ENCODE data around the gene SPATA31D1.
"Not testable (repeated sequence)": the region's sequence is repeated elsewhere in the genome, so short reads cannot be mapped to it uniquely, and the experiment has no call there.

SPATA31D1 gene

DNA sequence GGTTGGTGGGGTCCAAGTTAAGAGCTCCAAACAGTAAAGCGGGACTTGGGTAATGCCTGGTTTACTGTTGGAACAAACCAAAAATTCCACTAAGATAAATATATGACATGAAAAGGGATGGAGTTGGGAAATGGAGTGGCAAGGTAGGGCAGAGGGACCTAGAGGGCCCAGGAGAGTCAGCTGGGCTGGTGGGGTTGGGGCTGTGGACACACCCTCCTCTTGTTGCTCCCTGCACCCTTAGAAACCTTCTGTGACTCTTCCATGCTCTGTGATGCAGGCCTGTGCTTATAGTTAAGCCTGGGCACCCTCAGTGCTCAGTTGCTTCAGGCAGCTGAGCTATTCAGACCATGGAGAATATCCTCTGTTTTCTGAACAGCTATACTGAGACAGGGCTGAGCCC, at the start of gene SPATA31D1:
TSS of gene SPATA31D1 (plus strand) at position 301 of the 400 bp plus-strand sequence. CDS start at position 348, 47 bp downstream.
- H3K27ac ChIP-seq; DNase-seq (ENCODE audit: low read depth, low spot score): not testable (repeated sequence)

DNA sequence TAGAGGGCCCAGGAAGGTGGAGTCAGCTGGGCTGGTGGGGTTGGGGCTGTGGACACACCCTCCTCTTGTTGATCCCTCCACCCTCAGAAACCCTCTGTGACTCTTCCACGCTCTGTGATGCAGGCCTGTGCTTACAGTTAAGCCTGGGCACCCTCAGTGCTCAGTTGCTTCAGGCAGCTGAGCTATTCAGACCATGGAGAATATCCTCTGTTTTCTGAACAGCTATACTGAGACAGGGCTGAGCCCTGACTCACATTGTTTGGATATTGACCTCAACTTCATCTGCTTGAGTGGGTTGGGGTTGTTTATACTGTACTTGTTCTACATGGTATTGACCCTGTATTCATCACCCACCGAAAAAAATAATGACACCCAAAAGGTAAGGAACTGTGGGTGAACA, 45.2 kb upstream of the SPATA31D1 start, which contains the start of gene SPATA31D3:
TSS of gene SPATA31D3 (plus strand) at position 108 of the 400 bp plus-strand sequence. CDS start at position 194, 86 bp downstream.
- not testable (repeated sequence) for DNase-seq (ENCODE audit: low read depth, low spot score); H3K27ac ChIP-seq

DNA sequence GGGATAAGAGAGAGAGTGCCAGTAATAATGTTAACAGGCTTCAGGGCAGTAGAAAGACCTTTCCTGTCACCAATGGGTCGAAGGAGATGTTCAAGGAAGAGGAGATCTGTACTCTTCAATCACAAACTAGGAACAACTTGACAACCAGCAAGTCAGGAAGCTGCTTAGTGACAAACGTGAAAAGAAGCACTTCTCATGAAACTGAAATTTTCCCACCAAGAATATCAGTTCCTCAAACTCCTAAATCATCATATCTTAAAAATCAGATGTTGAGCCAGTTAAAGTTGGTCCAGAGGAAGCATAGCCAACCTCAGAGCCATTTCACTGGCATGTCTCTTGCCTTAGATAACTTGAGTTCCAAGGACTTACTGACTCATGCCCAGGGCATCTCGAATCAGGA, 39.9 kb upstream of the SPATA31D1 start:
- not testable (repeated sequence) for H3K27ac ChIP-seq

DNA sequence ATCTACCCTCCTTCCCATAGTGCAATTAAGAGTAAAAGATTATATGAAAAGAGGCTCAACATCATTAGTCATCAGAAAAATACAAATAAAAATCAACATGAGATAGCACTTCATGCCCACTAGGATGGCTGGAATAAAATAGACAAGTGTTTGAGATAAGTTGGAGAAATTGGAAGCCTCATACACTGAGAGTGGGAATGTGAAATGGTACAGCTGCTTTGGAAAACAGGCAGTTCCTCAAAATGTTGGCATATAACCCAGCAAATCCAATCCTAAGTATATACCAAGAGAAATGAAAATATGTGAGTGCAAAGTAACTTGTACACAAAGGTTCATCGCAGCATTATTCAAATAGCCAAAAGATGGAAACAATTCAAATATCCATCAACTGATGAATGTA, 35.5 kb upstream of the SPATA31D1 start:
- DNase-seq (ENCODE audit: low read depth, low spot score), result no peak
- H3K27ac ChIP-seq, result no peak overlapping the region

More for the DNA sequence above, 39.9 kb upstream of the SPATA31D1 start:
- not testable (repeated sequence) for DNase-seq (ENCODE audit: low read depth, low spot score)

DNA sequence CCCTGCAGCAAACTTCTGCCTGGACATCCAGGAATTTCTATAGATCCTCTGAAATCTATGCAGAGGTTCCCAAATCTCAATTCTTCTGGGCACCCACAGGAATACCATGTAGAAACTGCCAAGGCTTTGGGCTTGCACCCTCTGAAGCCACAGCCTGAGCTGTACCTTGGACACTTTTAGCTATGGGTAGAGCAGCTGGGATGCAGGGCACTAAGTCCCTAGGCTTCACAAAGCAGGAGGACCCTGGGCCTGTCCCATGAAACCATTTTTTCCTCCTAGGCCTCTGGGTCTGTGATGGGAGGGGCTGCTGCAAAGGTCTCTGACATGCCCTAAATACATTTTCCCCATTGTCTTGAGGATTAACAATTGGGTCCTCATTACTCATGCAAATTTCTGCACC, 32.9 kb upstream of the SPATA31D1 start:
- no peak overlapping the region for H3K27ac ChIP-seq
- no peak for DNase-seq (ENCODE audit: low read depth, low spot score)

DNA sequence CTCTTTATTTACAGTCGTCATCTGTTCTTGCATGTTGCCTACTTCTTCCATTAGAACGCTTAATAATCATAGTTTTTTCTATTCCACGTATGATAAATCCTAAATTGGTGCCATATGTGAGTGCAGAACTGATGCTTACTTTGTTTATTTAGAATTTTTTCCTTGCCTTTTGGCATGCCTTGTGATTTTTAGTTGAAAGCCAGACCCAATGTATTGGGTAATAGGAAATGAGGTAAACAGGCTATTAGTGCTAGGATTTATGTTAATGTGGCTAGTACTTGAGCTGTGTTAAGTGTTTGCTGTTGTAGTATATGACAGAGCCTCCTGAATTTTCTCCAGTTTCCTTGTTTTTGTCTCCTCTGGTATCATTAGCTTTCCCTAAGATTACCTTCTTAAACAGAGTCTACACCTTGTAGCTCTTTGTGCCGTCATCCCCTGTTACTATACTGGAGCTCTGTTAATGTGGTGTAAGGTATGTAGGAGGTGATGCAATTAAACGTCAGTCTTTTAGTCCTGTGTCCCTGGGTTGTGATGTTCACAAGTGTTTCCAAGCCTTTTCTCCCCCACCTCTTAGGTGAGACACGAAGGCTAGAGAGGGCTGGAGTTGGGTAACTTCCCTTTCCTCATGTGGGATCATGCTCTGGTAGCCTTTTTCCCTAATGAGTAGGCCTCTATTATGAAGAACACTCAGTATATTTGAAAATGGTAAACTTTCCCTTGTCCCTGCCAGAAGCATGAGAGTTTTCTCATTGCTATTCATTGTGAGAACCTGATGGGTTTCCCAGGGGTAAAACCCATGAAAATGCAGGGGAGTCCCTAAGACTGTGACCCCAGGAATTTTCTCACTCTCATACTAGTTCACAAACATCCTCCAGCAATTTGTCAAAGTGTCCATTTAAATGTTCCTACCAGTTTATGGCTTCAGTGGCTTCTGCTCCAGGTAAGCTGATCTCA, 24.1 kb upstream of the SPATA31D1 start:
- H3K27ac ChIP-seq, result no peak overlapping the region
- no peak for DNase-seq (ENCODE audit: low read depth, low spot score)

DNA sequence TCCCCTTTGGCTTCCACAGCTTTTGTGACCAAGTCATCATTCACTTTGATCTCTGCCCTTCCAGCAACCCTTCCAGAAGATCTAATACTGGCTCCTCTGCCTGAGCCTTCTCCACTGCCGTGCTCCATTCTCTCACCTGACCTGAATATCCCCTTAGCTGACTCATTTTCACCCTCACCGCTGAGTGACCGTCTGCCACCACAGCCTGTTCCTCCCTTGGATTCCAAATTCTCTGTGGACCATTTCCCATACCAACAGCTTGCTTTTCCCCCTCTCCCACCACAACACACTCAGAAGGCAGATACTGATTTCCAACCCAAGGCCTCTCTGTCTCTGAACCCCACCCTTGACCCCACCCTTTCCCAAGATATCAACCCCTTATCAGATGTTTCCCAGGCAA, 20.5 kb upstream of the SPATA31D1 start:
- DNase-seq (ENCODE audit: low read depth, low spot score), result no peak

DNA sequence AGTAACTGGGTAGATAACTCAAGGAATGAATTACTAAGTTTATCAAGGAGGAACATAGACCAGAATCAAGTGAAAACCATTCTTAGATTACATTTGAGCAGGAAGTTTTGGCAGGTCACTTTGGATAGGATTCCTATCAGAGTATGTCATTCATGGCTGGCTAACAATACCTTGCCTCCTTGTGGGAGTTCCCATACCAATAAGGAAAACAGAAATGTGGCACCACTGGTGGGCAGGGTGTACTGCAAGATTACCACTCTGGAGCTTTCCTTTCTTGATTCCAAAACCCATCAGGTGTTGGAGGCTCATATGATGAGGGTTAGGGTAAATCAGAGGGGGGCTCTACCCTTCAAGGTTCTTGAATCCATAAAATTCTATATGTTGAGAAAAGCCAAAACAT, 18.6 kb upstream of the SPATA31D1 start:
- DNase-seq (ENCODE audit: low read depth, low spot score), result no peak

More for the DNA sequence above, 20.5 kb upstream of the SPATA31D1 start:
- H3K27ac ChIP-seq, result no peak overlapping the region

DNA sequence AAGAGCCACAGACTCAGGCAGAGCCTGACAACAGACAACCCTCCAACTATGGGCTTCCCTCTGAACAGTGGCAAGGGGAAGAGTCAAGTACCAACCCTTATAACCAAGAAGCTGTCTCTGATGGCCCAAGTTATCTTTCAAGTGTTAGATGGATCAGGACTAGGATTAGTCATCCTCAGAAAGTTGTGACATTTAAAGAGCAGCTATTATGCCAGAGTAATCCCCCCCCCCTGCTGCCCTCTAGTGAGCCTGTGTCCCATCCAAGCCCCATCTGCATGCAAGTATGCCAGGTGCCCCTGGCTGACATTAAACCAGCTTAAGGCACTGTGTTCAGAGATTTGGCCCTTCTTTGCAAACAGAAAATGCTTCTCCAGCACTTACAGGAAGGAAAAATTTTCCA, 16.8 kb upstream of the SPATA31D1 start:
- H3K27ac ChIP-seq, result no peak overlapping the region
- DNase-seq (ENCODE audit: low read depth, low spot score), result no peak

More for the DNA sequence above, 18.6 kb upstream of the SPATA31D1 start:
- no peak overlapping the region for H3K27ac ChIP-seq

DNA sequence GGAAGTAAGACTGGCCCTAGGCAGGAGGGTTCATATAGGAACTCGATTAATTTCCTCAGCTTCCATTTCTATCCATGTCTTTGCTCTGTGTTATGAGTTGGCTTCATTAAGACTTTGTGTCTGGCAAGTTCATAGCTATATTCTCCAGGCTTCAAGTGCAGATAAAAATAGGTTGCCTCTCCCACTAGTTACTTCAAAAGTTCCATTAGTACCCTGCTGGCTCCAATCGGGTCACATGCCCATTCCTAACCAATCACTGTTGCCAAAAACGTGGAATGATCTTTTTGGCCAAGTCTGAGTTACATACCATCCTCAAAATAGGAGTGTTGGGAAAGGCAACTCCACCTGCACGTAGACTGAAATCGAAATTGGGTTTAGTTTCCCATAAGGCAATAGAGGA, 13.8 kb upstream of the SPATA31D1 start:
- H3K27ac ChIP-seq, result no peak overlapping the region
- no peak for DNase-seq (ENCODE audit: low read depth, low spot score)

DNA sequence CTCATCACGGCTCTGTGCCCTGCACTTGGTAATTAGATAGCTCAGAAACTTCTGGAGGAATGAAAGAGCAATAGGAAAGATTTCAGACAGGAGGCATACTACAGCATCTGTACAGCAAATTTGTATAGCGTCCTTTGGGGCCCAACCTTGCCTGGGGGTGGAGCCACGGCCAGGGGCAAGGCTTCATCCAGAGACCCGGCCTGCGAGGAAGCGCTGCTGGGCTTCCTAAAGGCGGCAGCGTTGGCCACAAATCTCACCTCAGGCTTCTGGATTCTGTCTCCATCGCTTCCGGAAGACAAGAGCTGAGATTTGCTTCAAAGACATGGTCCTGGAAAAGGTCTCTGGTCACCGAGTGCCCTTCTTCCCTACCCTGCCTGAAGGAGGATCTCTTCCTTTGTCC, 12.2 kb upstream of the SPATA31D1 start:
- no peak for DNase-seq (ENCODE audit: low read depth, low spot score)
- H3K27ac ChIP-seq, result no peak overlapping the region

DNA sequence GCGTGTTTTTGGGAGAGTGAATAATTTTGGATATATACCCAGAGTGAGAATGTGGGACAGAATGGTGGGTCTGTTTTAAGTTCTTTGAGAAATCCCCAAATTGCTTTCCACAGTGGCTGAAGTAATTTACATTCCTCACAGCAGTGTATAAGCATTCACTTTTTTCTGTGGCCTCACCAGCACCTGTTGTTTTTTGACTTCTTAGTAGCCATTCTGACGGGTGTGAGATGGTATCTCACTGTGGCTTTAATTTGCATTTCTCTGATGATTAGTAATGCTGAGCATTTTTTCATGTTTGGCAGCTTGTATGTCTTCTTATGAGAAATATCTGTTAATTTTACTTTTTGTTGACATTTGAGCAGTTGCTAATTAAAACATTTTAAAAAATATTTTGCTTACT, 9.4 kb upstream of the SPATA31D1 start:
- H3K27ac ChIP-seq, result no peak overlapping the region
- DNase-seq (ENCODE audit: low read depth, low spot score), result no peak

DNA sequence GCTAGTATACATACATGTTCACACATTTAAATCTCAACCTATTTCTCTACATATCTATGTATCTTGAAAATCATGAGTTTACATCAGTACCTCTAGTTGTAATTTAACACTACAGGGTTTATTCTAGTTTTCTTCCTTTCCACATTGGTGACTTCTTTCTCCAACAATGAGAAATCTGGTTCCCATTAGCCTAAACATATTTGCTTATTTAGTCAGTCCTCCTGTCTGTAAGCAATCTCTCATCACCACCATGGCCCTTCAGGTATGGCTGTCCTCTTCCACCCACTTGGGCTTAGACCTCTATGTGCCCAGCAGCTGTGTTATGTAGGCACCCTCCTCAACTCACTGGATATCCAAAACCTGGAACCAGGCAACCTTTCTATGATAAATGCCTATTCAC, 8.0 kb upstream of the SPATA31D1 start:
- no peak overlapping the region for H3K27ac ChIP-seq
- DNase-seq (ENCODE audit: low read depth, low spot score), result no peak

DNA sequence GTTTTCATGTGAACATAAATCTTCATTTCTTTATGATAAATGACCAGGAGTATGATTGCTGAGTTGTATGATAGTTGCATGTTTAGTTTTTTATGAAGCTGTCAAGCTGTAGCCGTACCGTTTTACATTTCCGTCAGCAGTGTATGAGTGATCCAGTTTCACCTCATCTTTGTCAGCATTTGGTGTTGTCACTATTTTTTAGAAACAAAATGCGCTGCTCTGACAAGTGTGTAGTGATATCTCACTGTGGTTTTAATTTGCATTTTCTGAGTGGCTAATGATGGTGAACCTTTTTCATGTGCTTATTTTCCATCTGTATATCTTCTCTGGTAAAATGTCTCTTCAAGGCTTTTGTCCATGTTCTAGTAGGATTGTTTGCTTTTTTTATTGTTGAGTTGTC, 6.7 kb upstream of the SPATA31D1 start:
- no peak for DNase-seq (ENCODE audit: low read depth, low spot score)
- H3K27ac ChIP-seq, result no peak overlapping the region

DNA sequence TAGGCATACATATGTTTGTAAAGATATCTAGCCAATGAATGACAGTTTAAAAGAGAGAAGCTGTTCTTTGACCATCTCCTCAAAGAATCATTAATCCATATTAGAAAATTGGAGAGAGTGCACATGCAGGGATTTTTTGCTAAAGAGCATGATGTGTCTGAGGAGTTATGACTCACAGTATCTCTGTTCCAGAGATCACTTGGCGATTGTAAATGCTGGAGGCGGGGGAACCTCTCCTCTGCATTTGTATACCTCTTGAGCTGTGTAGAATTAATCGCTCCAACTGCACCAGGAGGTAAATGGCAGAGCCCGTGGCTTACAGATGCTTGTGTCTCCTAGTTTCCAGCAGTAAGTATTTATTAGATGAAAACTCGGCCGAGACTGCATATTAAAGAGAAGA, 3.6 kb upstream of the SPATA31D1 start:
- no peak for DNase-seq (ENCODE audit: low read depth, low spot score)
- H3K27ac ChIP-seq, result no peak overlapping the region

DNA sequence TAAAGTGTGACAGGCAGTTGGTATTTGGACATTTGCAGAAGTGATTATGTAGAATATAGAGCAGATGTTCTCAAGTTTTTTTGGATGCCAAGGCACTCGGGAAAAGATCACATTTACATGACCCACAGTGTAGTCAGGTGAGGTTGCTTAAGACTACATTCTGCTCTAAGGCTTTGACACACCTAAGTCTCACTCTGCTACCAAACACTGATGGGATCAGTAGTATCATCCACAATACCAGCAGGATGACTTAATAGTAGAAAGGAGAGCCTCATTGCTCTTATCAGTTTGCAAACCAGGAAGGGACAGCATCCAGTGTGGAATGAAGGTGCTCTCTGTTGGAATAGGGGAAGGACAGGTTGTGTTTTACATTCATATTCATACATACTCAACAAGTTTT, 2.5 kb upstream of the SPATA31D1 start:
- H3K27ac ChIP-seq, result no peak overlapping the region
- DNase-seq (ENCODE audit: low read depth, low spot score), result no peak

DNA sequence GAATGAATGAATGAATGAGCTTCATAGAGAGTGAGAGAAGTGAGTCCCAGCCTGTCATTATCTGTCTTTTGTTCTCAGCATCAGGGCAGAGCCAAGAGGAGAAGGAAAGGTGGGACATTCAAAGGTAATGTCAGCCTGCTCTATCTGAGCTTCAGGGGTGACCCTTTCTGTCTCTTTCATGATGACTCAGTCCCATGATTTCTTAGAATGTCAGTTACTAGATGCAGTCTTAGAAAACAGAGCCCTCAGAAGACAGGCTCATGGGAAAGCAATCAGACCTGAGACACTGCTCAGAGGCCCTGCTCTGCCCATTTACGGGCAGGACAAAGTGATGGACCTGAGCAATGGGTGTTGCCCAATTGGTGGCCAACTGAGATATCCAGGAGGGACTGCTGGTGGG, 1.1 kb downstream of the SPATA31D1 start:
- H3K27ac ChIP-seq, result no peak overlapping the region
- DNase-seq (ENCODE audit: low read depth, low spot score), result no peak

DNA sequence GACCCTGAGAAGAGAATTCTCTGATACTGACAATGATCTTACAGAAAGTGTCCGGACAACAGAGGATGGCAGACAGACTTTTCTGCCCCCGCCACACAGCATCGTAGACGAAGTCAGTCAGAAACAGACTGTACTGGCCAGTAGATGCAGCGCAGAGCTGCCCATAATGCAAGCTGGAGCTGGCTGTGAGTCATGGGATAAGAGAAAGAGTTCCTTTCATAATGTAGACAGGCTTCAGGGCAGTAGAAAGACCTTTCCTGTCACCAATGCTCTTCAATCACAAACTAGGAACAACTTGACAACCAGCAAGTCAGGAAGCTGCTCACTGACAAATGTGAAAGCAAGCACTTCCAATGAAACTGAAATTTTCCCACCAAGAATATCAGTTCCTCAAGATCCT, 5.1 kb downstream of the SPATA31D1 start:
- H3K27ac ChIP-seq, result no peak overlapping the region
- DNase-seq (ENCODE audit: low read depth, low spot score), result no peak

DNA sequence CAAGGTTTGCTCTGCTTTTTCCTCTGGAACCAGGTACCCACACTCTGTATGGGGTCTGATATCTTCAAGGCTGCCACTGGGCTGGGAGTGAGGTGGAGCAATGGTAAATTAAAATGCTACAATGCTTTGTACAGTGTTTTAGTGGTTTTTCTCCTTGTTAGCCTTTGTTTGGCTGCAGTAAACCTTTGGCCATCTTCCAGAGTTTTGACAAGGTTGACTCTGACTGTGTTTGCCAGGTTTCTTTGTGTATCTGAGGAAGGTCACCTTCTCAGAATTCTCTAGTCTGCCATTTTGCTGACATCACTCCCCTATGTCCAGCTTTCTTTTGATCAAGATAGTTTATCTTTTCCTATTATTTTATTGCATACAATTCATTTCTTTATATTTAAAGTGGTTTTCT, 11.2 kb downstream of the SPATA31D1 start:
- H3K27ac ChIP-seq, result no peak overlapping the region
- DNase-seq (ENCODE audit: low read depth, low spot score), result no peak

DNA sequence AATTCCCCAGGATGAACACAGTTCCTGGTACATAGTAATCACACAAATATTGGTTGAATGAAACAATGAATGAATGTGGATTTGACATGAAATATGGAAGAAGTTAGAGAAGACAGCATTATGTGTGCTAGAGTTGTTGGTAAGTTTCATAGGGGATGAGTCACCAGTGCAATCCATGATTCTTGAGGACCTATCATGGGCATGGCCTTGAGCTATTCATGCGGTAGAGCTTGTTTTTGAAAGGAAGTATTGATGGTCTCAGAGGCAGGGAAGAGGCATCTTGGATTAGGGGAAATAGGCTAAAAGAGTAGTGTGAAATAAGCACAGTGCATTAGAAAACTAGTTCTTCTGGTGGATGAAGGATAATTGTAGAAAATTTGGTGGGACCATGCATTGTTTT, 22.1 kb downstream of the SPATA31D1 start:
- no peak overlapping the region for H3K27ac ChIP-seq
- no peak for DNase-seq (ENCODE audit: low read depth, low spot score)

DNA sequence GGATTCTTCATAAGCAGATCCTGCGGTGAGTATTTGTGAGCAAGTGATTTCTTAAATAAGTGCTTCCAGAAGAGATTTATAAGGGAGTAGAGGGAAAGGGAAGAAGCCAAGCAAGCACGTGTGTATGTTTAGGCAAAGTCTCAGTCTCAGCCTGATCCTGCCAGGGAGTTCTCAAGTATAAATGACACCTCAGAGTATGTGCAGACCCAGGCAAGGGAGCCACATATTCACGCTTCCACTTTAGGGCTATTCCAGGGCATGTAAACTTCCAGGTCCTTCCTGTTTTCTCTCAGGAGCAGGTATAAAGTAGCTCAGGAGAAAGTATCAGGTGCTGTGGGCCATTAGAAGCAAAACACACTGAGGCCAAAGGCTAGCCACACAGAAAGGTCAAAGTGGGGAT, 22.6 kb downstream of the SPATA31D1 start:
- DNase-seq (ENCODE audit: low read depth, low spot score), result no peak
- no peak overlapping the region for H3K27ac ChIP-seq

DNA sequence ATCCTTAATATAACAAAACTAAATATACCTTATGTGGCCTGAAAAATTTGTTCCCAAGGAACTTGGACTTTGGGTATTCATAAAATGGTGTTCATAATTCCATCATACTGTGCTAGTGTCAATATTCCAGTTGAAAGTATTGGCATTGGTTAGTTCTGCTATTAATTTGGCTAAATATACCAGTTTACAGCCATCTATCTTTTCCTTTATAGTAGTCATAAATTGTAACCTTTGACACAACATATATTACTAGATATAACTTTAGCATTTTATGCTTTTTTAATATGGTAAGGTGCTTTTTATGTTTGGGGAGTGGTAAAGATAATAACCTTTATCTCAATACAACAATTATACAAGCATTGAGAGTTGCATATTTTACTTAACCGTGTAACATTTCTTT, 23.7 kb downstream of the SPATA31D1 start:
- no peak for DNase-seq (ENCODE audit: low read depth, low spot score)
- H3K27ac ChIP-seq, result no peak overlapping the region

Data from epithelial cell of prostate (primary cell).